K562 (cell line): Measurements from ENCODE around the gene CFL1. TPM values are rescaled to one million over a fixed set of nuclear protein-coding genes. Genes with fewer than 3 reads are reported as not detected.

Source experiments
- NBN ChIP-seq: fragments of 450-650 bp; IDR thresholded peaks from 2 replicates; pipeline ENCODE4 v1.6.1; 2016; ENCODE audit warnings: low read depth, mild to moderate bottlenecking
- POLR2A ChIP-seq: fragments of 450-650 bp; conservative IDR thresholded peaks from 2 replicates; pipeline ENCODE4 v1.6.1; 2016
- SIN3A ChIP-seq, 2 experiments: fragments of 150-350 bp in 1 of 2; IDR thresholded peaks; 2 replicates each; pipeline ENCODE4 v1.6.1; 2011 to 2016; ENCODE audit warnings: borderline replicate concordance in 2 of 2, low read depth in 2 of 2, low read length in 2 of 2, mild to moderate bottlenecking in 2 of 2, moderate library complexity in 2 of 2; ENCODE audit not compliant: control insufficient read depth in 1 of 2
- THRB ChIP-seq: fragments of 450-650 bp; formaldehyde crosslinking; conservative IDR thresholded peaks from 2 replicates; pipeline ENCODE4 v1.4.0; 2022; ENCODE audit warnings: mild to moderate bottlenecking, missing genetic modification characterization
- ZBTB43 ChIP-seq: sonication (generic); formaldehyde crosslinking; IDR thresholded peaks from 2 replicates; pipeline ENCODE4 v1.8.0; 2023; ENCODE audit warnings: mild to moderate bottlenecking, missing genetic modification reagents
- ZNF780A ChIP-seq: fragments of 250-450 bp; sonication (Bioruptor Pico); IDR thresholded peaks from 2 replicates; pipeline ENCODE4 v1.5.0; 2021; ENCODE audit warnings: mild to moderate bottlenecking
- polyA plus RNA-seq, 8 experiments: library from polyadenylated mRNA; depleted of rRNA in 4 of 8; stranded (reverse) in 5 of 8; unstranded in 3 of 8; fragments of >200 nt; fragmentation: Nextera tagmentation in 2 of 8; fragmentation: Illumina TruSeq in 1 of 8; extraction: Ambion mirVana in 2 of 8; extraction: Trizol in 1 of 8; gene quantifications; 2 replicates each; pipeline versions ENCODE4 v1.2.1 to v1.2.3, GENCODE V29; 2011 to 2014; ENCODE audit warnings: inconsistent platforms in 1 of 8, missing spikeins in 1 of 8
- total RNA-seq, 7 experiments: library from RNA; depleted of rRNA in 6 of 7; stranded (reverse); fragments of >200 nt in 6 of 7; fragmentation: Illumina TruSeq in 2 of 7; extraction: Trizol in 2 of 7; gene quantifications; 2 replicates each; pipeline versions ENCODE4 v1.2.1 to v1.2.3, GENCODE V29; 2011 to 2021; ENCODE audit warnings: low replicate concordance in 1 of 7

The CFL1 gene
- total and polyA plus RNA-seq, 9 of the 15 experiments (the other 6 are each of a cell fraction or from before 2014, with no cell fraction given) = 105 to 1,101 (median 859) TPM

GRCh38 chr11:65892137-65892540, 34.2 kb upstream of the CFL1 start (continued):
- TF ChIP-seq THRB (CRISPR knock-in tag) (peak; percentile 43; the same call in 1 of the 2 replicates), POLR2A (peak; percentile 26), ZNF780A (CRISPR knock-in tag) (0 out of 2 replicates have a peak, but pooled peaks have one; percentile 15), ZBTB43 (CRISPR knock-in tag) (peak; percentile 15; the same call in 1 of the 2 replicates), SIN3A (IDR thresholded peaks at IDR 0.05; ENCODE audit: borderline replicate concordance in 2 of 2, control insufficient read depth in 1 of 2, low read depth in 2 of 2, low read length in 2 of 2) (0 out of 4 replicates have a peak, but pooled peaks of 1 of the 2 experiments have one; percentile 13), NBN (0 out of 2 replicates have a peak, but pooled peaks have one; percentile 3)
